Stomach (tissue), 4 donors: ENCODE data around the gene TCOF1.

Source experiments
- CTCF ChIP-seq, 7 experiments: fragments of 450-650 bp in 4 of 7; fragments of 200-600 bp in 3 of 7; sonication (generic) in 3 of 7; IDR thresholded peaks; one replicate each; pipeline ENCODE4 v1.5.1; 2016 to 2019; ENCODE audit warnings: antibody characterized with exemption in 7 of 7, control low read depth in 2 of 7, mild to moderate bottlenecking in 1 of 7
- POLR2A ChIP-seq, 4 donors: fragments of 450-650 bp; IDR thresholded peaks; one replicate each; pipeline ENCODE4 v1.6.1; 2016; ENCODE audit warnings: antibody characterized with exemption in 4 of 4, control low read depth in 2 of 4, mild to moderate bottlenecking in 1 of 4, moderate library complexity in 1 of 4
- POLR2AphosphoS5 ChIP-seq, 3 donors: sonication (generic); formaldehyde crosslinking; IDR thresholded peaks; one replicate each; pipeline ENCODE4 v1.6.1; 2016; ENCODE audit warnings: antibody characterized with exemption in 3 of 3

- TF ChIP-seq POLR2AphosphoS5 (IDR thresholded peaks at IDR 0.05) (no peak), CTCF (IDR thresholded peaks at IDR 0.05) (no peak), POLR2A (IDR thresholded peaks at IDR 0.05) (no peak)
Observed at GRCh38 chr5:150441813-150442698, 84.6 kb downstream of the TCOF1 start.
